Dermis blood vessel endothelial cell (primary cell): ENCODE measurements around the gene TMEM38A. TPM values are rescaled to one million over a fixed set of nuclear protein-coding genes. Genes with fewer than 3 reads are reported as not detected.
A peak's percentile ranks its signal among the peaks of the same experiment; 100 is the strongest.

Experiments
- DNase-seq: peaks from one replicate; pipeline ENCODE4 v3.0.0; 2010
- total RNA-seq: library from RNA; depleted of rRNA; stranded (reverse); fragments of >200 nt; gene quantifications from 2 replicates; pipeline ENCODE4 v1.2.3, GENCODE V29; 2014

TMEM38A gene, protein sequence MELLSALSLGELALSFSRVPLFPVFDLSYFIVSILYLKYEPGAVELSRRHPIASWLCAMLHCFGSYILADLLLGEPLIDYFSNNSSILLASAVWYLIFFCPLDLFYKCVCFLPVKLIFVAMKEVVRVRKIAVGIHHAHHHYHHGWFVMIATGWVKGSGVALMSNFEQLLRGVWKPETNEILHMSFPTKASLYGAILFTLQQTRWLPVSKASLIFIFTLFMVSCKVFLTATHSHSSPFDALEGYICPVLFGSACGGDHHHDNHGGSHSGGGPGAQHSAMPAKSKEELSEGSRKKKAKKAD
- 2.0 and 2.7 TPM in 2 replicates for total RNA-seq

- peak; percentile 6 for DNase-seq
These were observed at the start of gene TMEM38A for GRCh38 chr19:16660763-16661479. Gene TMEM38A, plus strand, starts transcription at chr19:16661139. Its CDS starts 79 bp downstream, at chr19:16661218.

DNA sequence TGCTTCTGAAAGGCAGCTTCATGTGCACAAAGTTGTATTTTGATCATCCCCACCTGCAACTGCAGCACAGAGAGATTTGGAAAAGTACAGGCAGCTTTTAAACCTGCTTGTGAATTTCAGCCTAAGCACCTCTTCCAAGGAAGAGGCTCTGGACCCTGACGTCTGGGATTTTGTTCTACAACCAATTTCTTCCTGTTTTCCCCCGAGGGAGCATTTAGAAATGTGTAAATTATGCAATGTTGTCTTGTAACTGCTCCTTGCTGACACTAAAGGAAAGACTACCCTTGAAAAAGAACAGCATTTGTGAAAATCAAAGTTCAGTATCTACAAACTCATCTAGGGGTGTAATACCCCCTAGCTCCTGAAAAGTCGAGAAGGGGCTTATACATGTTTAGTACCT lies 48.3 kb upstream of the TMEM38A start:
- DNase-seq: no peak

- no peak for DNase-seq
These were observed 47.1 kb upstream of the TMEM38A start for GRCh38 chr19:16613841-16614240.

- DNase-seq: peak; percentile 32
These were observed 46.0 kb upstream of the TMEM38A start for GRCh38 chr19:16614941-16615340.

GRCh38 chr19:16615808-16616207 lies 45.1 kb upstream of the TMEM38A start:
- DNase-seq: peak; percentile 35

DNA sequence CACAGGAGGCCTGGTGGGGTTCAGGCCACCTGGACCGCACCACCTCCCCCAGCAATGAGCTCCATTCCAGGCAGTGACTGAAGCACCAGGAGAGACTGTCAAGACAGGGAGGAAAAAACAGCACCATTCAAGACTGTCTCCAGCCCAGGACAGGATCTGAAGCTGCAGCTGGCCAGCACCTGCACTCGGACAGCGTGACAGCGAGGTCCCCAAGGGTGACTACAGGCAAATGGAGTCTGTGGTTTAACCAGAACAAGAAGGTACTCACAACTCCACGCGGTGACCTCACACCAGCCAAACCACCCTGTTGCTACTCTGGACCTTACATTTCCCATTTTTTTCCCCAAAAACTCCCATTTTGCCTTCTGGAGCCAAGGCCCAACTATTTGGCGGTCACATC lies 42.7 kb upstream of the TMEM38A start:
- no peak for DNase-seq

DNA sequence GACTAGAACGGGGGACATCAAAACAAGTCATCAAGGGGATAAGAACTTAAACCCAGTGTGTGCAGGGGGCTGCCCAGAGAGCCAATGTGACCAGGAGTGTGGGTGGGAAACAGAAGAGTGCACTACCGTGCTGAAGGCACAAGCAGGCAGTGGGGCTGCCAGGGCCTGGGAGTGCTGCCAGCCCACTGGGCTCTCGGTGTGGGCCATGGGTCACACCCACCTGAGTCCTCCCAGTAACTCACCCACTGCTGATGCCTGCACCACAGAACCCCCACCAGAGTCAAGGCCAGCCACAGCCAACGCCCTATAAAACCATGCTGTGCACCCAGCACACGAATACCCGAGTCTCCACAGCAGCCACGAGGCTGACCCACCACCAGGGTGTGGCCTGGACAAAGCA lies 41.5 kb upstream of the TMEM38A start:
- no peak for DNase-seq

GRCh38 chr19:16620018-16620417 lies 40.9 kb upstream of the TMEM38A start:
- no peak for DNase-seq

DNA sequence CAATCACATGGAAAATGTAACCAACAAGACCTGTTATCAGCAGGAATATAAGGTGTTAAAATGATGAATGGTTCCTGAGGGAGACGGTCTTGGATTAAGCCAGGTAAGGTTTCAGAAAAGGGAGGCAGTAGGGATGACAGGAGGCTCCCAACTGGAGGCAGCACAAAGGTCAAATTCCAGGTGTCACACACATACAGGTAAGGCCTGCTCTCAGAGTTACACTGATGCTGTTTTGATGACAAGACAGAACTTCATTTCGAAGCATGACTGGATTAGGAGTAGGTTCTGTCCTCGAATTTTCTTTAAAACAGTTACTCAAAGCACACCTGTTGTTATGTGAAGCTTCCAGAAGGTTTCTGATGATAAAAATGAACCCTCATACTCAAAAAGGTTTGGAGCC lies 40.4 kb upstream of the TMEM38A start:
- DNase-seq: no peak

DNA sequence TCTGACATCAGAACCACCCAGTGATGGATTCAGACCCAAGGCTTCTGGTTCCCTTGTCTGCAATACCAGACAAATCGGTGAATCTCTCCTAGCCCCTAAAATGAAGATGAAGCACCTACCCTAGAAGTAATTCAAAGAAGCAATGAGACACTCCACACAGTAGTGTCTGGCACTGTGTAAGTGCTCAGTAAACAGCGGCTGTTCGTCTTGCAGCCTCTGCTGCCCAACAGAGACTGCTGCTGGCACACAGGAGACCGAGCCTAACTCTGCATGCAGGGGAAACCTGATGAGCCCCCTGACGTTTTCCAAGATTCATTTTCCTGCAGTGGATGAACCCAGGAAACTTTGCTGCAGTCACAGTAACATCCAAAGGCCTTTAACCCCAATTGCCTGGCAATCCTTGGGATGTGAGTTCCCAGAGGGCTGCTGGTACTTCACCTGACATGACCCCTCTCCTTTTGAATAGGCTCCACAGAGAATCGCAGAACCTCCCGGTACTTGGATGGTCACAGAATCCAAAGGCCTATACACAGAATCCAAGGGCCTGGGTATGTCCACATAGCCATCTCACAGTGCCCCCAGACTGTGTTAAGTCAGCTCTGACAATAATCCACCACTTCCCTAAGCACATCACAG lies 39.7 kb upstream of the TMEM38A start:
- DNase-seq: no peak

DNA sequence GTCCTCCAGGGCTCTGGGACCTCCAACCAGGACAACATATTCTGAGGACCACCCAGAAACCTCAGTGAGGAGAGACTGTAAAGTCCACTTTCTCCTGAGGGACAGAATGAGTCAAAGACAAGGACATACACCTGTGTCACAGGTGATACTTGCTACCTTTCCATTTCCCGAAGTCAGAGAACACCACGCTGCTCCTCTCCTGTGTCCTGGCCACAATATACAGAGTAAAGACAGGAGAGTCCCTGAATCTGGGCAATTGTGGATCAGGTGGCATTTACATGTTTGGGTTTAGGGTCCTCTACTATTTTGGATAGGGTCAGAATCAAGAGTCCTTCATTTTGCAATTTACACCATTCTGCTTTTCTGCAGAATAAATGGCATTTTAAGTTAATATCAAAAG lies 37.9 kb upstream of the TMEM38A start:
- no peak for DNase-seq

GRCh38 chr19:16623576-16623975 lies 37.4 kb upstream of the TMEM38A start:
- DNase-seq: no peak

DNA sequence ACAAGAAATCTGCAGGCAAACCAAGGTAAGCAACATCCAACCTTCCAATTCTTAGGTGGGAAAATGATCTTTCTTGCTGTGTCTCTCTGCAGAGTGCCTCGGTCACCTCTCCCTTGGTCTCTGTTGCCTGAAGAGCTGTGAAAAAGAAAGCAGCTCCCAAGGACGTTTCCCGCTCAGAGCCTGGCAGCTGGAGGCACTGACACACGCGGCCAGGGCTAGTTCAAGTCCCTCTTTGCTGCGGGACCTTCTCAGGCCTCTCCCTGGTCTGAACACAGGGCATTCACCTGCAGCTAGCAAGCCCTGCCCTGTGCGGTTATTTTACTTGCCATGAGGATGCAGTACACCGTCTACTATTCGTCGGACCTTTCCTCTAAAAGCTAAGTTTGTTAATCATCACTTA lies 36.7 kb upstream of the TMEM38A start:
- no peak for DNase-seq

DNA sequence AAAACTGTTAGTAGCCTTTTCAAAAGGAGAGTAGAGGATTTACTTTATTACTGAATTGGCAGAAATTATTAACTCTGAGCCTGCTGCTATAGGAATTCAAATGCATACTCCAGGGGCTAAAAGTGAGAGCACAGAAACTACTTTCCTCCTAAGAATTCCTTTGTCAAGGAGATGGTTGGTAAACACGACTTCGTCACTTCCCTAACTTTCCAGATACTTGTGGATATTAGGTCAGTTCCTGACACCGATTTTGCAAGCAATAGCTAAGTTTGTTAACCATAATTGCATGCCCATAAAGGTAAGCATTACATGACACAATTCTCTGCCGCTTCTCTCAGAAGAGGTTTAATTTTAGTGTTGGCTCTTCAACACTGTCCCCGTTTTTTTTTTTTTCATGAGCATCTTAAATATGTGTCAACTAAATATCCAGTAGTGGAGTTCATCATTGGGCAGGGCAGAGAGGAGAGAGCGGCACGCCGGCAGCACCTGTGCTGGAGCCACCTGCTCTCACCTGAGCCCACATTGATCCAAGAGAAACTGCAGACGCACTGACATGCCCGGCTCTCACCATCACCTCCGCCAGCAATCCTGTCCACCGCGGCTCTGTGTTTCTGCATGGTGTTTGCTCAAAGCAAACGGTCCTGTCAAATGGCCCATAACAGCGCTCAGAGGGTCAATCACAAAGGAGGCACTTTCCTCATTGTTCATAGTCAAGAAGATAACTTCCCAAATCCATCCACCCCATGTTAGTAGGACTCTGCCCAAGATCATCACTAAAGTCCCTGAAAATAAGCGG lies 35.6 kb upstream of the TMEM38A start:
- DNase-seq: peak; percentile 76

- peak; percentile 35 for DNase-seq
These were observed 34.1 kb upstream of the TMEM38A start for GRCh38 chr19:16626796-16627192.

- DNase-seq: peak; percentile 24
These were observed 33.6 kb upstream of the TMEM38A start for GRCh38 chr19:16627193-16627927.

DNA sequence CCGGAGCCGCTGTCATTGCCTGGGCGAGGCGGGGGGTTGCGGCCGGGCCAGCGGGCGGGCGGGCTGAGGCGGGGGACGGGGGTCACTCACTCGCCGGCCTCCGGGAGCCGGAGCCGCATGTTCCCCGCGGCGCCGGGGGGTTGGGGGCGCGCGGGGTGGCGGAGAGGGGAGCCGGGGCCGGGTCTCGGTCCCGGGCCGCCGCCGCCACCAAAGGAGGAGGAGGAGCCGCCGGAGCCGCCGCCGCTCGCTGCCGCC lies 33.1 kb upstream of the TMEM38A start:
- DNase-seq: peak; percentile 9

- peak; percentile 96 for DNase-seq
These were observed 32.6 kb upstream of the TMEM38A start, which contains the start of gene MED26 for GRCh38 chr19:16628183-16628983. Gene MED26, minus strand, starts transcription at chr19:16628204. Its CDS starts 261 bp downstream, at chr19:16627943.

DNA sequence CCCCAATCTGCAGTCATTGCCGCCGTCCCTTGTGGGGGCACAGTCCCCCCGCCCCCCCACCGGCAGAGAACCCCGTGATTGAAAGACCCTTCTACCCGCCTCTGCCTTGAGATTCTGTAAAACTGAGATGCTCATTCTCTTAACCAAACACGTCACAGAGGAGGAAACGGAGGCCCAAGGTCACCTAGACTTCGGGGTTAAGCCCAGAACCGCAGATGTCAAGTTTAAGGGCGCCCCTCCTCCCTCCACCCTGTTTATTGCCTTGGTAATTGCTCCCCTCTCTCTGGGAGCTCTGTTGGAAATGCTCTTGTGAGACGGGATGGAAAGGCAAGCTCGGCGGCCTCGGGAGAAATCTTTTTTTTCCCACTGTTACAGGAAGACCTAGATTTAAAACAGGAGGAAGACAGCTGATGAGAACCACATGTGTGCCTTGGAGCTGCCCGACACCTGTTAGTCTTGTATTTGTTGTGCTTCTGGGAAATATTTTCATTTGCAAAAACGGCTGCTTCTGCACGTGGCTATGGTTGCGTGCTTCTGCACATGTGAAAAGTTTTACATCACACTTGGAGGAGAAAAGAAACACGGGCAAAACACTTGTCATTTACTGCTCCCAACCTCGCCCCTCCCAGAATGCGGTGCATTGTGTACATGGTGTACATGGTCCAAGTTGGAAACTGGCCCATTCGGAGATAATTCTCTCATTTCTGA lies 31.8 kb upstream of the TMEM38A start:
- peak; percentile 49 for DNase-seq

- no peak for DNase-seq
These were observed 29.5 kb upstream of the TMEM38A start for GRCh38 chr19:16631465-16631864.

DNA sequence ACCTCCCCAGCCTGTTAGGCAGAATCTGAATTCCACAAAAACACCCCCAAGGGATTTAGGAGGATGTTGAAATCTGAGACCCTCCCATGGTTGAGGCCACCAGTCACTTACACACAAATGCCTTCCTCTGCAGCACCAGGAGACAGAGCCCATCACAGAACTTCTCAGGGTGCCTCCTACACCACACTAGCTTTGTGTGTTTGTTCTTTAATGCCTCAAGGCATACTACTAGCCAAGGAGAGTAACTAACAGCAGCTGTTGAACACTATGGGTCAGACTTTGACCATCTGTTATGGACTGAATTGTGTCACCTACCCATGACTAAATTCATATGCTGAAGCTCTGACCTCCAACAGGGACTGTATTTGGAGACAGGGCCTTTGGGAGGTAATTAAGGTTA lies 23.4 kb upstream of the TMEM38A start:
- no peak for DNase-seq
